NCI-H2171 treated with DMSO at 0.1 percent for 48 hours (cell line): Measurements from ENCODE around the gene CIROP.

ENCODE experiments used
- DNase-seq: peaks from one replicate; lab custom pipeline; 2025; lab: John Stamatoyannopoulos, UW

CIROP gene, protein sequence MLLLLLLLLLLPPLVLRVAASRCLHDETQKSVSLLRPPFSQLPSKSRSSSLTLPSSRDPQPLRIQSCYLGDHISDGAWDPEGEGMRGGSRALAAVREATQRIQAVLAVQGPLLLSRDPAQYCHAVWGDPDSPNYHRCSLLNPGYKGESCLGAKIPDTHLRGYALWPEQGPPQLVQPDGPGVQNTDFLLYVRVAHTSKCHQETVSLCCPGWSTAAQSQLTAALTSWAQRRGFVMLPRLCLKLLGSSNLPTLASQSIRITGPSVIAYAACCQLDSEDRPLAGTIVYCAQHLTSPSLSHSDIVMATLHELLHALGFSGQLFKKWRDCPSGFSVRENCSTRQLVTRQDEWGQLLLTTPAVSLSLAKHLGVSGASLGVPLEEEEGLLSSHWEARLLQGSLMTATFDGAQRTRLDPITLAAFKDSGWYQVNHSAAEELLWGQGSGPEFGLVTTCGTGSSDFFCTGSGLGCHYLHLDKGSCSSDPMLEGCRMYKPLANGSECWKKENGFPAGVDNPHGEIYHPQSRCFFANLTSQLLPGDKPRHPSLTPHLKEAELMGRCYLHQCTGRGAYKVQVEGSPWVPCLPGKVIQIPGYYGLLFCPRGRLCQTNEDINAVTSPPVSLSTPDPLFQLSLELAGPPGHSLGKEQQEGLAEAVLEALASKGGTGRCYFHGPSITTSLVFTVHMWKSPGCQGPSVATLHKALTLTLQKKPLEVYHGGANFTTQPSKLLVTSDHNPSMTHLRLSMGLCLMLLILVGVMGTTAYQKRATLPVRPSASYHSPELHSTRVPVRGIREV

DNA sequence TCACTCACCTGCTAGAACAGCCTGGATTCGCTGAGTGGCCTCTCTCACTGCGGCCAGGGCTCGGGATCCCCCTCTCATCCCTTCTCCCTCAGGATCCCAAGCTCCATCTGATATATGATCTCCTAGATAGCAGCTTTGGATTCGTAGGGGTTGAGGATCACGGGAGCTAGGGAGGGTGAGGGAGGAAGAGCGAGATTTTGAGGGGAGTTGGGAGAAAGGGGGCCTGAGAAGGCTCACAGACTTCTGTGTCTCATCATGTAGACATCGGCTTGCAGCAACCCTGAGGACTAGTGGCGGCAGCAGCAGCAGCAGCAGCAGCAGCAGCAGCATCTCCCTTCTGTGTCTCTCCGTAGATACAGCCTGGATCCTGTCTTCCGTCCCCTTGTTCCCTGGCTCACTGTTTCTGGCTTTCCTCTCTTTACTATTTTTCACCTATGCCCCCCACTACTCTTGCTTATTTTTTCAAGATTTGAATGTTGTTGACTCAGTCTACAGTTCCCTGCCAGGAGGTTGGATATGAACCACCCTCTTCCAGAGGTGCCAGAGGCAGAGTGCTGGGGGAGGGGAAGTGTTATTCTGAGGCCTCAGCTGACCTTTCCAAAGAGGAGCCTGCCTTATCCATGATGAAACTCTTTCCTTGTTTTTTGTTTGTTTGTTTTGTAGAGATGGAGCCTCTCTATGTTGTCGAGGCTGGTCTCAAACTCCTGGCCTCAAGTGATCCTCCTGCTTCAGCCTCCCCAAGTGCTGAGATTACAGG, at the start of gene CIROP:
Gene CIROP (minus strand): TSS at position 399 of the 757 bp plus-strand sequence. CDS start 69 bp downstream, at position 330.
- no peak for DNase-seq

DNA sequence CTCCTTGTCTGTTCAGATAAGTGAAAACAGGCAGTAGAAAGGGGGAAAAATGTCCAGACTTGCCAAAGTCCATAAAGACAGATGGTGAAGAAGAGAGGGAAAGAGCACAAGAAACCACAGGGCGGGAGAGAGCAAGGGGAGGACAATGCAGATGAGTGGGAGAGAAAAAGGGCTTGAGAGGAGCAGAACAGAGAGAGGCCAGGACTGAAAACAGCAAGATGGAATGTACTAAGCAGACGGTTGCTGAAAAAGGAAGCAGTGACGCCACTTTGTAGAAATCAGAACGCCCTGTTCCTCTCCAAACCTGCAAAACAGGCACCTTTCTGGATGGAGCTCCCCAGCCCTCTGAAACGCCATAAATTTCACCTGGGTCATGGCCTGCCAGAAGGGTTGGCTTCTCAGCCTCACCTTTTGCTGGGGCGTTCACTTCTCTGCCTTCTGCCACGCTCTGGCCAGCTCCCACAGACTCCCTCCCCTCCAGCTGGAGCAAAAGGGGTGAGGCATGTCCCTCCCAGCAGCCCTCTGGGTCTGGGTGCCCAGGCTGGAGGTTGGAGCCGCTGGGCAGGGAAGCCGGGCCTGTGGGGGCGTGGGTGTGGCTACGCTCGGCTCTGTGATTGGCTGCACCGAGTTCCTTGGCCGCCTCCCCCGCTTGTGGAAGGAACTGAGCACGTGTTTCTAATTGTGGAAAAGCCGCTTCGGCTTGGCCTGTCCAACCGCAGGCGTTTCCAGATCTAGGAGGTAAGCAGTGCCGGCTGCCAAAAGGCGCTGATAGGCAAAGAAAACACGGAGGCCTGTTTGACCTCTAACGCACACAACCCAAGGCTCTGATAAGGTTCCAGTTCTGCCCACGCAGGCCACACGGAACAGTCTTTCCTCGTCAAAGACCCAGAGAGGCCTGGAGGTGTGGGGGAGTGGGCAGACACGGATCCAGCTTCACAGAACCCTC, 49.3 kb upstream of the CIROP start:
- DNase-seq: peak; percentile 65

DNA sequence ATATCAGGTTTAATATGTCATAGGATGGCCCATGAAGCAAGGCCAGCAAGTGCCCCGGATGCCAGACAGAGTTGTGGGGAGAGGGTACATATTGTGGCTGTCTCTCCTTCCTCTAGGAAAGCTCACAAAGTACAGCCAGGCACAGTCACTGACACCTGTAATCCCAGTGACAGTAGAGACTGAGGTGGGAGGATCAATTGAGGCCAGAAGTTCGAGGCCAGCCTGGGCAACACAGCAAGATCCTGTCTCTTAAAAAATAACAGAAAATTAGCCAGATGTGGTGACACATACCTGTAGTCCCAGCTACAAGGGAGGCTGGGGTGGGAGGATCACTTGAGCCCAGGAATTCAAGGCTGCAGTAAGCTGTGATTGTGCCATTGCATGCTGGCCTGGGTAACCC, 46.6 kb upstream of the CIROP start:
- no peak for DNase-seq

DNA sequence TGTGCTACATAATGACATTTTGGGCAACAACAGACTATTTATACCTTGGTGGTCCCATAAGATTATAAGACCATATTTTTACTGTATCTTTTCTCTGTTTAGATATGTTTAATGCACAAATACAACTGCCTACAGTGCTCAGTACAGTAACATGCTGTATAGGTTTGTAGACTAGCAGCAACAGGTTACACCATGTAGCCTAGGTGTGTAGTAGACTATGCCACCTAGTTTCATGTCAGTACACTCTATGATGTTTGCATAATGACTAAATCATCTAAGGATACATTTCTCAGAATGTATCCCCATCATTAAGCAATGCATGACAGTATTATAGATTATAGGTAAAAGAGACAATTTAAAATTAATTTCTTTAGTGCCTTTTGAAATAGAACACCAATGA, 45.0 kb upstream of the CIROP start:
- no peak for DNase-seq

DNA sequence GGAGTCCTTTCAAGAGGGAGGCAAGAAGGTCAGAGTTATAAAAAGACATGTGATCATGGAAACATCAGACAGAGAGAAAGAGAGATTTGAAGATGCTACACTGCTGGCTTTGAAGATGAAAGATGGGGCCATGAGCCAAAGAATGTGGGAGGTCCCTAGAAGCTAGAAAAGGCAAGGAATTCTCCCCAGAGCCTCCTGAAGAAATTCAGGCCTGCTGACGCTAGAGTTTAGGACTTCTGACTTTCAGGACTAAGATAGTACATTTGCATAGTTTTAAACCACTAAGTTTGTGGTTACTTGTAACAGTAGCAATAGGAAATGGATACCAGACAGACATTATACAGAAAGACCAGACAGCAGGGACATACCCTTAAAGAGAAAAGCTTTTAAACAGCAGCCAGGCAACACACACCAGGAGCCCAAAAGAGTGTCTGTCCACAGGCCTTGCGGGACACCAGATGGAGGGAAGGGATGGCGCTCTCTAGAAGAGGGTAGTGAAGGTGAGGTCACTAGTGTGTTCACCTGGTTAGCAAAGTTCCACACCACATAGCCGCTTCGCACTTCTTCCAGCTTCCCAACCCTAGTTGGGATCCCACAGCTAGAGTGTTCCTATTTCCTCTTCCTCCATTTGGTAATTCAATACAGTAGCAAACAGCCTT, 43.9 kb upstream of the CIROP start:
- no peak for DNase-seq

DNA sequence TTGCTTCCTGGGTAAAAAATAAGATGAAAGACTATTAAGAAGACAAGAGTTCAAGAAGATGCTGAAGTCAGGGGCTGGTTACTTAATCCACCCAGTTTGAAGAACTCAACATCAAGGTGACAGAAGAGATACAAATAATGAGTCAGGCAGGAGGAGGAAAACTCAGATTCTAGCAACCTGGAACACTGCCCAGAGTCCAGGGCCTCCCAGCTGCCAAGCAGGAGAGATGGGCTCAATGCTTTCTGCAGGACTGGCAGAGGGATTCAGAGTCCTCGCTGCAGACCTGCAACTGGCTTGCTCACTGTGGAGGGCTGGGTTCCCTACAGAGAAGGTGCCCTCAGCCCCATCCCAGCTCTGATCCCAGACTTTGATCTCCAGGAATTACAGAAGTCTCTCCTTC, 42.9 kb upstream of the CIROP start:
- DNase-seq: peak; percentile 35

DNA sequence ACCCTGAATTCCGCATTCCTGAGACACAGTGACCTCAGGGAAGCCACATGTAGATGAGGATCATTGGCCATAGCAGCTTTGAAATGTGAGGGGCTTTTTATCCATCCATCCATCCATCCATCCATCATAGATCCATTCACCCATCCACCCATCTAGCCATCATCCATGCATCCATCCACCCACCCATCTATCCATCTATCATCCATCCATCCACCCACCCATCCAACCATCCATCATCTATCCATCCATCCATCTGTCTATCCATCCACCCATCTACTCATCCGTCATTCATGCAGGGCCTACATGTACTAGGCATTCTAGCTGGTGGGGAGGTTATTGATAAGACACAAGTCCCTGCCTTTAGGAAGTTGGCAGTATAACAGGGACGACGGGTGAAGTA, 42.2 kb upstream of the CIROP start:
- no peak for DNase-seq

DNA sequence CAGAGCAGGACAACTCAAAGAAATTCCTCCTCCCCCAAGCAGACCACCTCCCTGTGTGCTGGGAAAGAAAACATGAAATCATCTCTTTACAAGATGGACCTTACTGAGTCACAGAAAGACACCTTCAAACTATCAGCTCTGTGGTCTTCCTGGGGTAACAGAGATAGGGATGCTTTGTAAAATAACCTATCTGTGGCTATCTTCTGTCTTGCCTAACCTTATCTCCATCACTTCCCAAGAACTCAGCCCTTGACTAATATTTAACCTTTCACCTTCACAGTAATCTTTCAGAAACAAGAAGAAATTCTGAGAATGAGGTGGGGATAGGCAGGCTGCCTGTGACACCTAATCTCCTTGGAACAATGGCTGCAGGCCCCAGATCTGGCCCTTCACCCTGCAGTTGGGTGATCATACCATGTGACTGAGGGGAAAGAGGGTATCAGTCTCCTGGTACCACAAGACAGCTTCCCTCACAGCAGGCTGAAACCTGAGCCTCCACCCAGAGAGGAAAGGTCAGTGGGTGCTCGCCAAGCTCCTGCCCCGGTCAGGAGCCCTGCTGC, 41.6 kb upstream of the CIROP start:
- no peak for DNase-seq

DNA sequence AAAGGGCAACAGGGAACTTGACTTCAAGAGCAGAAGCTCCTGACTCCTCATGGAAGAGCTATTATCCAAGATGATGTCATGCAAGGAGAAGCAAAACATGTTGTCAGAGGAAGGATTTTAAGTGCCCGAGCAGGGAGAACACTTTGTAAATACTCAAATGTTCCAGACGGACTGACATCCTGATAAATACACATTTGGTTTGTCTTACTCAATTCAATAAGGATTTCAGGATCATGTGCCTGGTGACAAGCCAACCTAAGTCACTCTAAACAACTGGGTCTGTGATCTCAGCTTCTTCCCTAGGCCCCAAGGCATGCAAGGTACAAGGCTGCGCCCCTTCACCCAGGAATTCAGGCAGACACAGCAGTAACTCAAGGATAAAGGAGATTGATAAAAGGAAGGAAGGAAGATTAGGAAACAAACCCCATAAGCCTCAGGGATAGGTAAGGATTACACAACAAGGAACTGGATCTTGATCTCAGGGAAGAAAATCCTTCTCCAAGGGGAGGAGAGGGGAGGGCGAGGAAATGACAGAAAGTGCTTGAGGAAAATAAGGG, 41.1 kb upstream of the CIROP start:
- no peak for DNase-seq

DNA sequence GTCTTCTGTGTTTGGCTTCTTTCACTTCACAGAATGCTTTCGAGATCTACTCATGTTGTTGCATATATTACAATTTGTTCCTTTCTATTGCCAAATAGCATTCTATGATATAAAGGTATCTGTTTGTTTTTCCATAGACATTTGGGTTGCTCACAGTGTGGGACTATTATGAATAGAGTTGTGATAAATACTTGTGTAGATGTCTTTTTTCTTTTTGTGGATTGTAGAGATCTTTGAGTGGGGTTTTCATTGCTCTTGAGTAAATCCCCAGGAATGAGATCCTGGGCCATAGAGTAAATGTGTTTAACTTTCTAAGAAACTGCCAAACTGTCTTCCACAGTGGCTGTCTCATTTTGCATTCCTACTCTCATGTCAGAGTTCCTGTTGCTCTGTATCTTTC, 39.1 kb upstream of the CIROP start:
- no peak for DNase-seq

DNA sequence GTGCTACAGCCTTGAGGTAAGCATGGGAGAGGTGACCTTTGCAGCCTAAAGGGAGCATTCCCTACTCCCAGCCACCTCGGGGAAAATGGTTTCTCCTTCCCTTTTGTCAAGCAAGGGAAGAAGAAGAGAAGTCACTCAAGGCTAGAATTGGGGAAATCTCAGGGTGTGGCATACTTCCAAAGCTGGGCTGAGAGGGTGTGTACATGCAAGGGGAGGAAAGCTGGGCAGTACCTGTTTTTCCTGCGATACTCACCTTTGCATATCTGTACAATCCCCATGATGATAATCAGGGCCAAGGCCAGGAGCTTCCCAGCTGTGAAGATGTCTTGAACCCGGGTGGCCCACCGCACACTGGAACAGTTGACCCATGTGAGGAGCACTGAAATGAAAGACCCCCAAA, 38.0 kb upstream of the CIROP start:
- DNase-seq: no peak

DNA sequence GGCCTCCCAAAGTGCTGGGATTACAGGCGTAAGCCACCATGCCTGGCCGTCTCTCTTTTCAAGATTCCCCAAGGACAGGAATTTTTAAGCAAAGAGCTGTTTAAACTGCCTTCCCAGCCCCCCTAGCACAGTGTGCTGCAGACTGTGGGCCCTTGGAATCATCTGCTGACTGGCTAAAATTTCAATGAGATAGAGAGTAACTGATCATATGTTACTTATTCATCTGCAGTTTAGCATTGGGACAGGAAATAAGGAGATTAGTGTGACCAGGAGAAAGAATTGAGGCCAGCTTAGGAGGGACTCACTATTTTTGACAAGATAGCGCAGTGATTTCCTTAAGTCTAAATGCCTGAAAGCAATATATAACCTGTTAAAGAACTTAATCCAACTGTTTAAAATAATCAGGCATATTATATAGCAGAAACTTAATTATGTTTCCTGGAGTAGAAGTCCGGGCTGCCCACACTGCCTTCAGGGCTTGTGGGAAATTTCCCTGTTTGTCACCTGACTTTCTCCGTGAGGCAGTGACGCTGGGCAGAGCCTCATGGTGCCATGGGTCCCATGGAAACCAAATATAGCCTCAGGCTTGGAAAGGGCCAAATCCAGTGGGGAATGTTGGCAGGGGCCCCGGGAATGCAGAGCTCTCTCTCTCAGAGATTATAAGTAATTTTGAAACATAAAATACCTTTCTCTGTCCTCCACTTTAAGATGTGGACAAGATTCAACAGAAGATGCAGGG, 37.1 kb upstream of the CIROP start:
- no peak for DNase-seq

DNA sequence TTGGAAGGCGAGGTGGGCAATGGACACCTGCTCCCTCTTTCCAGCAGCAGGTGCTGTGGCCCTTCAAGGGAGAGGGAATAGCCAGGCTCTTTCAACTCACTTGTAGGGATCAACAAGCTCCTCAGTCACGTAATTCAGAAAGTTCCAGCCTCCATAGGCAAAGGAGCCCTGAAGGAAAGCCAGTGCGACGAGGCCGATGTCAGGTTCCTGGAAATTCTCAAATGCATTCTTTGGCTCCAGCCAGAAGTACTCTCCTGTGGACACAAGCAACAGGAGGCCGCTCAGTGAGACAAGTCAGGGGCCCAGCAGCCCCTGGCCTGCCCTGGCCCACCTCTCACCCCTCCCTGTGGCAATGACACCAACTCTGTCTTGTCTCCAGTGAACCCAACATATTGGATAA, 35.6 kb upstream of the CIROP start:
- no peak for DNase-seq

DNA sequence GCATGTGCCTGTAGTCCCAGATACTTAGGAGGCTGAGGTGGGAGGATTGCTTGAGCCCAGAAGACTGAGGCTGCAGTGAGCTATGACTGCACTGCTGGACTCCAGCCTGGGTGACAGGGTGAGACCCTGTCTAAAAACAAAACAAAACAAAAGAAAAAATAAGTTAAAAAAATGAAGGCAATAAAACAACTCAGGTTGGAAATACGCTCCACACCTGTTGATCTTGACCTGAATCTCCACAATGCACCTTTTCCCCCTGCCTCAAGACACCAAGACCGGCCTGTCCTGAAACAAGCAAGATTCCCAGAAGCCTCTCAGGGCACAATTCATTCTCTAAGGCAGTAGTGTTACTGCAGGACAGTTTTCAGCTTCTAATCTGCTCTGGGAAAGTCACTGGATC, 35.1 kb upstream of the CIROP start:
- no peak for DNase-seq

DNA sequence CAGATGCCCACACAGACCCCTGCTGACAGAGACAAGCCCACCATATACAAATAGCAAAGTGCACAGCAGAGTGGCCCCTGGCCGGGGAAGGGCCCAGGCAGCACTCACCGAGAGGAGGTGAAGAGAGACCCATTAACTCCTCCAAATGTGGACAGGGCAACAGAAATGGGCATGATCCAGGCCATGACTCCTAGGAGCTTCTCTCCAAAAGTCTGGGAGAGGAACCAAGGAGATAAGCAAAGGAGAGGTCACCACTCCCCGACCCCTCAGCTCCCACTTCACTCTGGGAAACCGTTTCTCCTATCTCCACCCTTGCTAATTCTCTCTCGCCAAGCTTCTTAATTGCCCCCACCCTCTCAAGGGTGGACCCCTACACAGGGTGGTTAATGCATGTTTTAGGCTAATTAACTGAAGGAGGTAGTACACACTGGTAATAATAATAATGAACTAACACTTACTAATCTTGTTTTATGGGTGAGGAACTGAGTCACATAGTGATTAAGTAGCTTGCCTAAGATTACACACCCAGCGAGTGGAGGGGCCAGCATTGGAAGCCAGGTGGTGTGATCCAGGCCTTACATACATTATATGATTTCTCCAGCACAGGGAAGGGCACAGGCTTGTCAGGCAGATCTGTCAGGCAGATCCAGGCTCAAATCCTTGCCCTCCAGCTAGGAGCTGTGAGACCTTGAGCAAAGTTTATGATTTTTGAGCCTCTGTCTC, 33.2 kb upstream of the CIROP start:
- no peak for DNase-seq

DNA sequence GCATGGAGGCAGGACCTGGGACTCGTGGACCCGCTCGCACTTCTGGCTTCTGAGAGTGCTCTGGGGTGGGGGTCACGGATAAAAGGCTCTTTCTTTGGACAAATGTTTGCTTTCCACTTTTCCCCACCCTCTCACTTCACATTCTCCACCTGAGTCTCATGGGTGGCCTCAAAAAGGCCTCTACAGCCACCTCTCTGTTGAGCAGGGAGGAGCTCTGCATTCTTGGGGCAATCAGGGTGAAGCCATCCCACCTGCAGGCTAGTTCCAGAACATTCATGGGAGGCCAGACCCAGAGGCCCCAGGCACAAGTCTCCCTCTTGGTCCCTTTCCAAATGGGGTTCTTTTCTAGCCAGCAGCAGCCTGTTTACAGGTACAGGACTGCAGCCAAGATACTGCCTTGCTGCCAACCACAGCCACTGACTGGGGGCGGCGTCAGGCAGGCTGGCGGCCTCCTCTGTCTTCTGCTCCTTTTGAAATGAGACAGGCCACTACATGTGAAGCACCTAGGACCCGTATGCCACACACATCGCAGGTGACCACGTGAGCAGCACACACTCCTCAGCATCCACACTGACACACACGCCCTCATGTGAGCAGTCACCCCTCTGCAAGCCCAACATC, 32.5 kb upstream of the CIROP start:
- DNase-seq: no peak

DNA sequence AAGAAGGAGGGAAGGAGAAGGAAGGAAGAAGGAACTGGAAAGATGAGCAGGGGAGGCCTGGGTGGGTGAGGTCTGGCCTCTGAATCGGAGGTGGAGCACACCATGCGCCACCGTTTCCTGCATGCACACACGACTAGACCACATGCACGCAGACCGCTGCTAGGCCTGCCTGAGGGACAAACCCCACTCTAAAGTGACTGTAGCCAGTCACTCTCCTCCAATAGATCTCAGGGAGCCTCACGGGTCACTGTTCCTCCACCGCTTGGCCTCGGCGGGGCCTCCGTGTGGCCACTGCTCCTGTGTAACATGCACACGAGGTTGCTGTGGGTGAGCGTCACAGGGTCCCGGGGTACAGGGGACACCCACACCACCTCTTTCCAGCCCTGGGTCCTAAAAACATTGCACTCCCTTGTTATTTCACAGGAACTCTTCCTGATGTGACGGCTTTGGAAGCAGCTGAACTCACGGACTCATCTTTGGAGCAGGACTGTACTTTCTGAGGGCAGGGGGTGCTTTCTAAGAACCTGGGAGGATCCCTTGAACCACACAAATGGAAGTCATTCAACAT, 31.9 kb upstream of the CIROP start:
- DNase-seq: no peak

DNA sequence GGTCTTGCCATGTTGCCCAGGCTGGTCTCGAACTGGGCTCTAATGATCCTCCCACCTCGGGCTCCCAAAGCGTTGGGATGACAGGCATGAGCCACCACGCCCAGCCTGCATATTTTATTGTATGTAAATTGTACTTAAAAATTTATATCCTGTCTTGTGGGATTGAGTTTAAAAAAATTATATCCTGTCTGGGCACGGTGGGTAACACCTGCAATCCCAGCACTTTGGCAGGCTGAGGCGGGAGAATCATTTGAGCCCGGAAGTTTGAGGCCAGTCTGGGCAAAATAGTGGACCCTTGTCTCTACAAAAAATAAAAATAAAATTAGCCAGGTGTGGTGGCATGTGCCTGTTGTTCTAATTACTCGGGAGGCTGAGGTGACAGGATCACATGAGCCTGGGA, 28.2 kb upstream of the CIROP start:
- no peak for DNase-seq
